Measurements from ENCODE around the gene RASGRP1. TPM values are rescaled to one million over a fixed set of nuclear protein-coding genes. Genes with fewer than 3 reads are reported as not detected.

Gene RASGRP1
- total and polyA plus RNA-seq, 7 donors: 0.01 to 0.27 (median 0.16) TPM; not detected in 1

- no peaks in the 10 kb centered on the region for H3K9me3 ChIP-seq
- no peak overlapping the region for H3K4me3 ChIP-seq
- H3K4me1 ChIP-seq: no peaks in the 10 kb centered on the region
- no peak for DNase-seq
- no peak for ATAC-seq
- TF ChIP-seq CTCF (IDR thresholded peaks at IDR 0.05): no peak
- no peak overlapping the region for H3K27ac ChIP-seq
- no peaks in the 10 kb centered on the region for H3K27me3 ChIP-seq (ENCODE audit: insufficient read depth in 3 of 3, low read length in 2 of 3)
- peaks cover 7 to 44% of the 10 kb centered on the region in 2 donors for H3K36me3 ChIP-seq (ENCODE audit: insufficient read depth in 1 of 2, low read depth in 1 of 2)
- 97 to 99% (median 98%) methylated on average over 3 of the region's 3 CpGs for WGBS, 3 donors
- intact Hi-C loops (cut with DNase I): no loop called here
Measured at GRCh38 chr15:38481761-38482160, 82.9 kb downstream of the RASGRP1 start.

- Histone ChIP-seq H3K36me3 (ENCODE audit: insufficient read depth in 1 of 2, low read depth in 1 of 2) (peaks cover 7 to 46% of the 10 kb centered on the region in 2 donors), H3K4me1 (no peaks in the 10 kb centered on the region), H3K4me3 (no peak overlapping the region), H3K27me3 (ENCODE audit: insufficient read depth in 3 of 3, low read length in 2 of 3) (no peaks in the 10 kb centered on the region), H3K9me3 (no peaks in the 10 kb centered on the region), H3K27ac (no peak overlapping the region)
- no peak for ATAC-seq
- no peak for DNase-seq
- no peak for TF ChIP-seq CTCF (IDR thresholded peaks at IDR 0.05)
- 95 to 97% (median 96%) methylated on average over 5 of the region's 5 CpGs for WGBS, 3 donors
- intact Hi-C loops (cut with DNase I): no loop called here
Measured at GRCh38 chr15:38481113-38481512, 83.5 kb downstream of the RASGRP1 start.

GRCh38 chr15:38479756-38480155 lies 84.9 kb downstream of the RASGRP1 start:
- ATAC-seq: no peak
- peaks cover 7 to 59% of the 10 kb centered on the region in 2 donors for H3K36me3 ChIP-seq (ENCODE audit: insufficient read depth in 1 of 2, low read depth in 1 of 2)
- H3K27me3 ChIP-seq (ENCODE audit: insufficient read depth in 3 of 3, low read length in 2 of 3): no peaks in the 10 kb centered on the region
- H3K27ac ChIP-seq: no peak overlapping the region
- no peak for DNase-seq
- WGBS, 3 donors: 96 to 100% (median 98%) methylated on average over 1 of the region's 1 CpG
- no peaks in the 10 kb centered on the region for H3K4me1 ChIP-seq
- H3K9me3 ChIP-seq: no peaks in the 10 kb centered on the region
- intact Hi-C loops (cut with DNase I): no loop called here
- TF ChIP-seq CTCF (IDR thresholded peaks at IDR 0.05): no peak
- H3K4me3 ChIP-seq: no peak overlapping the region

- no peaks in the 10 kb centered on the region for H3K4me1 ChIP-seq
- intact Hi-C loops (cut with DNase I): no loop called here
- no peaks in the 10 kb centered on the region for H3K9me3 ChIP-seq
- peaks cover 7 to 64% of the 10 kb centered on the region in 2 donors for H3K36me3 ChIP-seq (ENCODE audit: insufficient read depth in 1 of 2, low read depth in 1 of 2)
- no peaks in the 10 kb centered on the region for H3K27me3 ChIP-seq (ENCODE audit: insufficient read depth in 3 of 3, low read length in 2 of 3)
- H3K27ac ChIP-seq: no peak overlapping the region
- DNase-seq (no peak), ATAC-seq (no peak)
- H3K4me3 ChIP-seq: no peak overlapping the region
- no peak for TF ChIP-seq CTCF (IDR thresholded peaks at IDR 0.05)
Measured at GRCh38 chr15:38479266-38479665, 85.3 kb downstream of the RASGRP1 start.

- Histone ChIP-seq H3K4me3 (no peak overlapping the region), H3K27me3 (ENCODE audit: insufficient read depth in 3 of 3, low read length in 2 of 3) (no peaks in the 10 kb centered on the region), H3K27ac (no peak overlapping the region), H3K4me1 (no peaks in the 10 kb centered on the region), H3K36me3 (ENCODE audit: insufficient read depth in 1 of 2, low read depth in 1 of 2) (peaks cover 7 to 76% of the 10 kb centered on the region in 2 donors), H3K9me3 (no peaks in the 10 kb centered on the region)
- intact Hi-C loops (cut with DNase I): no loop called here
- WGBS, 3 donors: 80 to 91% (median 85%) methylated on average over 4 of the region's 4 CpGs
- ATAC-seq (no peak), DNase-seq (no peak)
- no peak for TF ChIP-seq CTCF (IDR thresholded peaks at IDR 0.05)
Measured at GRCh38 chr15:38477637-38478036, 87.0 kb downstream of the RASGRP1 start.
